HepG2 (cell line): Measurements from ENCODE around the gene IL17RB. TPM values are rescaled to one million over a fixed set of nuclear protein-coding genes. Genes with fewer than 3 reads are reported as not detected.

ENCODE experiments used
- AGO1 ChIP-seq: fragments of 200-400 bp; formaldehyde crosslinking; IDR thresholded peaks from 2 replicates; pipeline ENCODE4 v1.6.1; 2017; ENCODE audit warnings: mild to moderate bottlenecking, low read depth, low read length, moderate library complexity; ENCODE audit not compliant: poor library complexity, severe bottlenecking
- AKAP8 ChIP-seq: sonication (generic); formaldehyde crosslinking; IDR thresholded peaks from 2 replicates; pipeline ENCODE4 v1.5.1; 2020; ENCODE audit warnings: mild to moderate bottlenecking, missing genetic modification reagents
- ARNT2 ChIP-seq: sonication (generic); formaldehyde crosslinking; IDR thresholded peaks from 2 replicates; pipeline ENCODE4 v1.8.0; 2022; ENCODE audit warnings: mild to moderate bottlenecking, low read depth, missing genetic modification reagents, moderate library complexity
- BRCA1 ChIP-seq: sonication (generic); formaldehyde crosslinking; IDR thresholded peaks from 2 replicates; pipeline ENCODE4 v1.4.0; 2020; ENCODE audit warnings: missing genetic modification reagents
- EEA1 ChIP-seq: sonication (generic); formaldehyde crosslinking; IDR thresholded peaks from 2 replicates; pipeline ENCODE4 v1.5.1; 2020; ENCODE audit warnings: mild to moderate bottlenecking, missing genetic modification reagents, borderline replicate concordance
- EZH2 ChIP-seq: conservative IDR thresholded peaks from 2 replicates; pipeline ENCODE4 v1.6.1; 2012; ENCODE audit warnings: mild to moderate bottlenecking, low read depth, low read length, moderate library complexity
- GATA4 ChIP-seq: sonication (generic); IDR thresholded peaks from 2 replicates; pipeline ENCODE4 v1.6.1; 2016; ENCODE audit warnings: antibody characterized with exemption, low read depth, borderline replicate concordance
- HMG20A ChIP-seq: IDR thresholded peaks from 2 replicates; pipeline ENCODE4 v1.6.1; 2016; ENCODE audit warnings: borderline replicate concordance
- HNRNPH1 ChIP-seq: fragments of 200-400 bp; formaldehyde crosslinking; optimal IDR thresholded peaks from 2 replicates; pipeline ENCODE3; 2017; ENCODE audit warnings: mild to moderate bottlenecking, low read depth, low read length
- HNRNPLL ChIP-seq: fragments of 200-400 bp; formaldehyde crosslinking; IDR thresholded peaks from 2 replicates; pipeline ENCODE4 v1.6.1; 2017; ENCODE audit warnings: mild to moderate bottlenecking, low read depth, low read length; ENCODE audit not compliant: poor library complexity, severe bottlenecking
- ISL2 ChIP-seq: sonication (generic); formaldehyde crosslinking; IDR thresholded peaks from 2 replicates; pipeline ENCODE4 v1.5.0; 2020; ENCODE audit warnings: missing genetic modification reagents
- MIXL1 ChIP-seq: IDR thresholded peaks from 2 replicates; pipeline ENCODE4 v1.6.1; 2016
- MTA1 ChIP-seq: sonication (generic); formaldehyde crosslinking; IDR thresholded peaks from 2 replicates; pipeline ENCODE4 v1.4.0; 2020; ENCODE audit warnings: missing genetic modification reagents, mild to moderate bottlenecking, borderline replicate concordance
- NFE2L1 ChIP-seq: sonication (generic); formaldehyde crosslinking; IDR thresholded peaks from 2 replicates; pipeline ENCODE4 v1.4.0; 2020; ENCODE audit warnings: missing genetic modification reagents, mild to moderate bottlenecking, borderline replicate concordance
- PHF21A ChIP-seq: sonication (generic); formaldehyde crosslinking; IDR thresholded peaks from 2 replicates; pipeline ENCODE4 v1.5.0; 2020; ENCODE audit warnings: mild to moderate bottlenecking, missing genetic modification reagents
- RCOR2 ChIP-seq: IDR thresholded peaks from 2 replicates; pipeline ENCODE4 v1.6.1; 2016; ENCODE audit warnings: missing biosample characterization, missing genetic modification reagents
- SOX13 ChIP-seq, 3 experiments: fragments of 450-650 bp in 1 of 3; sonication (generic) in 1 of 3; formaldehyde crosslinking in 1 of 3; IDR thresholded peaks in 2 of 3; conservative IDR thresholded peaks in 1 of 3; 2 replicates each; pipeline versions ENCODE4 v1.5.0 to v1.6.1; 2016 to 2020; ENCODE audit warnings: antibody characterized with exemption in 1 of 3, mild to moderate bottlenecking in 1 of 3, missing compliant biosample characterization in 1 of 3, missing genetic modification reagents in 1 of 3, moderate library complexity in 1 of 3
- STAT5B ChIP-seq: sonication (generic); formaldehyde crosslinking; IDR thresholded peaks from 2 replicates; pipeline ENCODE4 v1.4.0; 2020; ENCODE audit warnings: missing genetic modification reagents
- TEAD3 ChIP-seq: optimal IDR thresholded peaks from 2 replicates; pipeline ENCODE3; 2016; ENCODE audit warnings: borderline replicate concordance
- ZMAT3 ChIP-seq: sonication (generic); formaldehyde crosslinking; conservative IDR thresholded peaks from 2 replicates; pipeline ENCODE4 v1.7.0; 2021; ENCODE audit warnings: missing genetic modification reagents
- ZNF10 ChIP-seq: sonication (generic); formaldehyde crosslinking; IDR thresholded peaks from 2 replicates; pipeline ENCODE4 v1.4.0; 2020; ENCODE audit warnings: mild to moderate bottlenecking, low read depth, missing genetic modification reagents, borderline replicate concordance
- ZNF83 ChIP-seq: sonication (generic); formaldehyde crosslinking; IDR thresholded peaks from 2 replicates; pipeline ENCODE4 v1.4.0; 2020; ENCODE audit warnings: missing genetic modification reagents, mild to moderate bottlenecking, borderline replicate concordance
- polyA plus RNA-seq, 8 experiments: library from polyadenylated mRNA; depleted of rRNA in 3 of 8; stranded (reverse) in 7 of 8; unstranded in 1 of 8; fragments of >200 nt; fragmentation: Illumina TruSeq in 4 of 8; extraction: Trizol in 4 of 8; gene quantifications; 2 replicates each; pipeline versions ENCODE4 v1.2.1 to v1.2.3, GENCODE V29; 2011 to 2016; ENCODE audit warnings: low read depth in 4 of 8, missing spikeins in 1 of 8, mixed read lengths in 1 of 8; ENCODE audit not compliant: insufficient read depth in 1 of 8
- total RNA-seq, 5 experiments: library from RNA; depleted of rRNA; stranded (reverse); fragments of >200 nt; fragmentation: Illumina TruSeq; extraction: Trizol; gene quantifications; 2 replicates each; pipeline ENCODE4 v1.2.3, GENCODE V29; 2016; ENCODE audit warnings: low read depth in 1 of 5
- TF ChIP-seq, protein P1 (sequence below): sonication (generic); formaldehyde crosslinking; IDR thresholded peaks from 2 replicates; pipeline ENCODE4 v1.5.0; 2020; ENCODE audit warnings: mild to moderate bottlenecking, missing genetic modification reagents
- TF ChIP-seq, protein P2 (sequence below): sonication (generic); formaldehyde crosslinking; IDR thresholded peaks from 2 replicates; pipeline ENCODE4 v1.5.0; 2020; ENCODE audit warnings: mild to moderate bottlenecking, missing genetic modification reagents, moderate library complexity

IL17RB gene
- total and polyA plus RNA-seq, 2 of the 13 experiments (the other 11 are each of a cell fraction or from before 2014, with no cell fraction given): 130 to 190 TPM

- TF ChIP-seq TEAD3 (peak; percentile 46), EZH2 (no peak), HMG20A (CRISPR knock-in tag) (peak; percentile 37; the same call in 1 of the 2 replicates), MTA1 (CRISPR knock-in tag) (peak; percentile 82; the same call in 1 of the 2 replicates), ARNT2 (CRISPR knock-in tag) (no peak), RCOR2 (0 out of 2 replicates have a peak, but pooled peaks have one; percentile 38), ZNF83 (CRISPR knock-in tag) (no peak), BRCA1 (CRISPR knock-in tag) (no peak), EEA1 (CRISPR knock-in tag) (no peak), AGO1 (no peak), PHF21A (CRISPR knock-in tag) (peak; percentile 52; the same call in 1 of the 2 replicates), NFE2L1 (CRISPR knock-in tag) (no peak), MIXL1 (CRISPR knock-in tag) (no peak), AKAP8 (no peak), HNRNPH1 (no peak), ZMAT3 (CRISPR knock-in tag) (0 out of 2 replicates have a peak, but pooled peaks have one; percentile 32), SOX13 (IDR thresholded peaks at IDR 0.05) (no peak), SOX13 (CRISPR knock-in tag; conservative IDR thresholded peaks at IDR 0.05 in 1 of 2, IDR thresholded peaks at IDR 0.05 in 1 of 2) (peak in 1 of 2 experiments; percentile 32; a peak in 1 of 4 replicates), ISL2 (no peak), STAT5B (no peak), ZNF10 (CRISPR knock-in tag) (no peak), GATA4 (no peak), HNRNPLL (no peak)
- TF ChIP-seq, protein P1, sequence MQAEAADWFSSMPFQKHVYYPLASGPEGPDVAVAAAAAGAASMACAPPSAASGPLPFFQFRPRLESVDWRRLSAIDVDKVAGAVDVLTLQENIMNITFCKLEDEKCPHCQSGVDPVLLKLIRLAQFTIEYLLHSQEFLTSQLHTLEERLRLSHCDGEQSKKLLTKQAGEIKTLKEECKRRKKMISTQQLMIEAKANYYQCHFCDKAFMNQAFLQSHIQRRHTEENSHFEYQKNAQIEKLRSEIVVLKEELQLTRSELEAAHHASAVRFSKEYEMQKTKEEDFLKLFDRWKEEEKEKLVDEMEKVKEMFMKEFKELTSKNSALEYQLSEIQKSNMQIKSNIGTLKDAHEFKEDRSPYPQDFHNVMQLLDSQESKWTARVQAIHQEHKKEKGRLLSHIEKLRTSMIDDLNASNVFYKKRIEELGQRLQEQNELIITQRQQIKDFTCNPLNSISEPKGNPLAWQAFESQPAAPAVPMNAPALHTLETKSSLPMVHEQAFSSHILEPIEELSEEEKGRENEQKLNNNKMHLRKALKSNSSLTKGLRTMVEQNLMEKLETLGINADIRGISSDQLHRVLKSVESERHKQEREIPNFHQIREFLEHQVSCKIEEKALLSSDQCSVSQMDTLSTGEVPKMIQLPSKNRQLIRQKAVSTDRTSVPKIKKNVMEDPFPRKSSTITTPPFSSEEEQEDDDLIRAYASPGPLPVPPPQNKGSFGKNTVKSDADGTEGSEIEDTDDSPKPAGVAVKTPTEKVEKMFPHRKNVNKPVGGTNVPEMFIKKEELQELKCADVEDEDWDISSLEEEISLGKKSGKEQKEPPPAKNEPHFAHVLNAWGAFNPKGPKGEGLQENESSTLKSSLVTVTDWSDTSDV (CRISPR knock-in tag): no peak
- TF ChIP-seq, protein P2, sequence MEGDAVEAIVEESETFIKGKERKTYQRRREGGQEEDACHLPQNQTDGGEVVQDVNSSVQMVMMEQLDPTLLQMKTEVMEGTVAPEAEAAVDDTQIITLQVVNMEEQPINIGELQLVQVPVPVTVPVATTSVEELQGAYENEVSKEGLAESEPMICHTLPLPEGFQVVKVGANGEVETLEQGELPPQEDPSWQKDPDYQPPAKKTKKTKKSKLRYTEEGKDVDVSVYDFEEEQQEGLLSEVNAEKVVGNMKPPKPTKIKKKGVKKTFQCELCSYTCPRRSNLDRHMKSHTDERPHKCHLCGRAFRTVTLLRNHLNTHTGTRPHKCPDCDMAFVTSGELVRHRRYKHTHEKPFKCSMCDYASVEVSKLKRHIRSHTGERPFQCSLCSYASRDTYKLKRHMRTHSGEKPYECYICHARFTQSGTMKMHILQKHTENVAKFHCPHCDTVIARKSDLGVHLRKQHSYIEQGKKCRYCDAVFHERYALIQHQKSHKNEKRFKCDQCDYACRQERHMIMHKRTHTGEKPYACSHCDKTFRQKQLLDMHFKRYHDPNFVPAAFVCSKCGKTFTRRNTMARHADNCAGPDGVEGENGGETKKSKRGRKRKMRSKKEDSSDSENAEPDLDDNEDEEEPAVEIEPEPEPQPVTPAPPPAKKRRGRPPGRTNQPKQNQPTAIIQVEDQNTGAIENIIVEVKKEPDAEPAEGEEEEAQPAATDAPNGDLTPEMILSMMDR (CRISPR knock-in tag): 0 out of 2 replicates have a peak, but pooled peaks have one; percentile 13
Measured at GRCh38 chr3:53818221-53819162, 27.9 kb upstream of the IL17RB start (continued).
